HG03066 (cell line): ENCODE data around the gene UBE2E3.
"Not testable (repeated sequence)": the region's sequence is repeated elsewhere in the genome, so short reads cannot be mapped to it uniquely, and the experiment has no call there.

Experiments used
- ATAC-seq: cut with Tn5 transposase; IDR thresholded peaks from one replicate; pipeline ENCODE4 v1.9.1; 2021; ENCODE audit warnings: low read depth; ENCODE audit not compliant: unreplicated experiment

The UBE2E3 gene

GRCh38 chr2:181072486-181073235 lies 92.3 kb downstream of the UBE2E3 start:
- no peak for ATAC-seq

- ATAC-seq, result no peak
Measured at GRCh38 chr2:181073896-181074295, 93.5 kb downstream of the UBE2E3 start.

- ATAC-seq, result no peak
Measured at GRCh38 chr2:181074457-181074856, 94.1 kb downstream of the UBE2E3 start.

- no peak for ATAC-seq
Measured at GRCh38 chr2:181076658-181077057, 96.3 kb downstream of the UBE2E3 start.

- ATAC-seq, result peak; percentile 97
Measured at GRCh38 chr2:181077128-181077709, 96.8 kb downstream of the UBE2E3 start.

- ATAC-seq, result no peak
Measured at GRCh38 chr2:181083140-181083539, 102.7 kb downstream of the UBE2E3 start.

GRCh38 chr2:181085734-181086133 lies 105.3 kb downstream of the UBE2E3 start:
- ATAC-seq, result no peak

GRCh38 chr2:181091920-181092319 lies 111.5 kb downstream of the UBE2E3 start:
- not testable (repeated sequence) for ATAC-seq

GRCh38 chr2:181095486-181095885 lies 115.1 kb downstream of the UBE2E3 start:
- ATAC-seq, result no peak

GRCh38 chr2:181103659-181104058 lies 123.3 kb downstream of the UBE2E3 start:
- no peak for ATAC-seq

GRCh38 chr2:181104512-181105115 lies 124.2 kb downstream of the UBE2E3 start:
- no peak for ATAC-seq

- ATAC-seq, result no peak
Measured at GRCh38 chr2:181105562-181105961, 125.2 kb downstream of the UBE2E3 start.

- ATAC-seq, result no peak
Measured at GRCh38 chr2:181106229-181106628, 125.8 kb downstream of the UBE2E3 start.

GRCh38 chr2:181106789-181107627 lies 126.6 kb downstream of the UBE2E3 start:
- peak; percentile 97 for ATAC-seq

- ATAC-seq, result no peak
Measured at GRCh38 chr2:181107628-181107945, 127.2 kb downstream of the UBE2E3 start.

- ATAC-seq, result no peak
Measured at GRCh38 chr2:181111059-181111458, 130.7 kb downstream of the UBE2E3 start.

- ATAC-seq, result no peak
Measured at GRCh38 chr2:181112916-181113315, 132.5 kb downstream of the UBE2E3 start.
